ENCODE data around the gene BHMT2. TPM values are rescaled to one million over a fixed set of nuclear protein-coding genes. Genes with fewer than 3 reads are reported as not detected.

The BHMT2 gene
- total RNA-seq, 1 donor from 2014 or later = not detected

DNA sequence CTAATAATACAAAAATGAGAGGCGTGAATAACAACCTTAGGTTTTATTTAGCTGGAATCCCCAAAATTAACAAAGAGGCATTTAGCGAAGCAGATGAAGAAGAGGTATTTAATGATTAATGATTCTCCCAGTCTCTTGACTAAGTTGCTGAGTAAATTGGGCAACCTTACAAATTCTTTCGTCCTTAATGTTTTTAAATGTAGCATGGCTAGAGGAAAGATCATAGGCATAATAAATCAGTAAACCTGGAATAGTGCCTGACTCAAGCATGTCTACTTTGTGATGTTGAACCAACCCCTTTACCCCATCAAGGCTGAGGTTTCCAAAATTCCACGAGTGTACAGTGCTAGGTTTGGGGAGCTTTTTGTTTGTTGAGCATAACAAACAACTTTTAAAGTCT is 49.9 kb downstream of the BHMT2 start:
- H3K27me3 Mint-ChIP-seq (ENCODE audit: insufficient read depth, low read depth) = peaks cover 2% of the 10 kb centered on the region
- H3K27ac ChIP-seq = no peak overlapping the region
- H2AFZ ChIP-seq (replicated peaks) = no peak overlapping the region
- no peaks in the 10 kb centered on the region for H3K79me2 ChIP-seq (ENCODE audit: low read depth)
- H3K4me3 Mint-ChIP-seq = no peak overlapping the region
- H3F3A ChIP-seq (ENCODE audit: low read depth) = no peaks in the 10 kb centered on the region
- no peaks in the 10 kb centered on the region for H3K9me3 ChIP-seq (ENCODE audit: low read depth)
- peaks cover 6% of the 10 kb centered on the region for H3K27me3 ChIP-seq
- TF ChIP-seq EZH2 (IDR thresholded peaks at IDR 0.05) (no peak), EZH2phosphoT487 (IDR thresholded peaks at IDR 0.05) (no peak)
- TF ChIP-seq, protein P1, sequence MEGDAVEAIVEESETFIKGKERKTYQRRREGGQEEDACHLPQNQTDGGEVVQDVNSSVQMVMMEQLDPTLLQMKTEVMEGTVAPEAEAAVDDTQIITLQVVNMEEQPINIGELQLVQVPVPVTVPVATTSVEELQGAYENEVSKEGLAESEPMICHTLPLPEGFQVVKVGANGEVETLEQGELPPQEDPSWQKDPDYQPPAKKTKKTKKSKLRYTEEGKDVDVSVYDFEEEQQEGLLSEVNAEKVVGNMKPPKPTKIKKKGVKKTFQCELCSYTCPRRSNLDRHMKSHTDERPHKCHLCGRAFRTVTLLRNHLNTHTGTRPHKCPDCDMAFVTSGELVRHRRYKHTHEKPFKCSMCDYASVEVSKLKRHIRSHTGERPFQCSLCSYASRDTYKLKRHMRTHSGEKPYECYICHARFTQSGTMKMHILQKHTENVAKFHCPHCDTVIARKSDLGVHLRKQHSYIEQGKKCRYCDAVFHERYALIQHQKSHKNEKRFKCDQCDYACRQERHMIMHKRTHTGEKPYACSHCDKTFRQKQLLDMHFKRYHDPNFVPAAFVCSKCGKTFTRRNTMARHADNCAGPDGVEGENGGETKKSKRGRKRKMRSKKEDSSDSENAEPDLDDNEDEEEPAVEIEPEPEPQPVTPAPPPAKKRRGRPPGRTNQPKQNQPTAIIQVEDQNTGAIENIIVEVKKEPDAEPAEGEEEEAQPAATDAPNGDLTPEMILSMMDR (IDR thresholded peaks at IDR 0.05) = no peak
- H3K4me1 Mint-ChIP-seq = peaks cover 2% of the 10 kb centered on the region
- no peak overlapping the region for H3K9ac ChIP-seq
- H3K36me3 ChIP-seq = no peaks in the 10 kb centered on the region
- H3K36me3 Mint-ChIP-seq = no peaks in the 10 kb centered on the region
- no peak overlapping the region for H3K4me2 ChIP-seq
- no peak overlapping the region for H3K27ac Mint-ChIP-seq
- no peaks in the 10 kb centered on the region for H3K4me1 ChIP-seq
- H3K9me3 Mint-ChIP-seq = no peaks in the 10 kb centered on the region
- no peak for DNase-seq (ENCODE audit: low spot score)
- H3K4me3 ChIP-seq = no peak overlapping the region
- no peaks in the 10 kb centered on the region for H4K20me1 ChIP-seq (ENCODE audit: low read depth)

- DNase-seq (ENCODE audit: low spot score) = no peak
- no peak overlapping the region for H3K9ac ChIP-seq
- no peak overlapping the region for H3K27ac ChIP-seq
- H3K27me3 Mint-ChIP-seq (ENCODE audit: insufficient read depth, low read depth) = peaks cover 2% of the 10 kb centered on the region
- H3K27me3 ChIP-seq = no peaks in the 10 kb centered on the region
- H3K9me3 Mint-ChIP-seq = no peaks in the 10 kb centered on the region
- no peaks in the 10 kb centered on the region for H3K9me3 ChIP-seq (ENCODE audit: low read depth)
- H3K4me1 Mint-ChIP-seq = no peaks in the 10 kb centered on the region
- no peaks in the 10 kb centered on the region for H3F3A ChIP-seq (ENCODE audit: low read depth)
- H4K20me1 ChIP-seq (ENCODE audit: low read depth) = no peaks in the 10 kb centered on the region
- TF ChIP-seq EZH2 (IDR thresholded peaks at IDR 0.05) (no peak), EZH2phosphoT487 (IDR thresholded peaks at IDR 0.05) (no peak)
- TF ChIP-seq, protein P1 (IDR thresholded peaks at IDR 0.05) = no peak
- H3K4me1 ChIP-seq = no peaks in the 10 kb centered on the region
- H3K79me2 ChIP-seq (ENCODE audit: low read depth) = no peaks in the 10 kb centered on the region
- H3K4me2 ChIP-seq = no peak overlapping the region
- H3K4me3 ChIP-seq = no peak overlapping the region
- no peaks in the 10 kb centered on the region for H3K36me3 Mint-ChIP-seq
- H2AFZ ChIP-seq (replicated peaks) = no peak overlapping the region
- no peak overlapping the region for H3K27ac Mint-ChIP-seq
- H3K36me3 ChIP-seq = no peaks in the 10 kb centered on the region
- H3K4me3 Mint-ChIP-seq = no peak overlapping the region
Measured at GRCh38 chr5:79120221-79120620, 50.7 kb downstream of the BHMT2 start.

DNA sequence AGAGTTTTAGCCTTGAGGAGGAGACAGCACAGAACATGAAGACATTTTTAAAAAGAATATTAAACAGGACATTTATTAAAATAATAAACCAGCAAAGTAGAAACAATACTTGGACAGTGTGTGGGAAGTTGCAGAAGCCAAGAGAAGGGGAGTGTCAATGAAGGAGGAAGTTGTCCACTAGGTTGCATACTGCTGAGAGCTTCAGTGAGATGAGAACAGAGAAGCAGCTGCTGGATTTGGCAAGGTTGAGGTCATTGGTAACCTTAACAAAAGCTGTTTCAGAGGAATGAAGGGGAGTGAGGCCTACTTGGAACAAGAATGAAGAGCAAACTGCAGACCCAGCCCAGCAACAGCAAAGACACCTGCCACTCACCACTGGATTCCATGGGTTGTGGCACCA is 53.4 kb downstream of the BHMT2 start:
- H3K9me3 Mint-ChIP-seq = no peaks in the 10 kb centered on the region
- no peaks in the 10 kb centered on the region for H3F3A ChIP-seq (ENCODE audit: low read depth)
- H3K4me2 ChIP-seq = no peak overlapping the region
- no peak overlapping the region for H3K4me3 Mint-ChIP-seq
- TF ChIP-seq EZH2phosphoT487 (IDR thresholded peaks at IDR 0.05) = no peak
- TF ChIP-seq EZH2 (IDR thresholded peaks at IDR 0.05) = no peak
- TF ChIP-seq, protein P1 (IDR thresholded peaks at IDR 0.05) = no peak
- no peak for DNase-seq (ENCODE audit: low spot score)
- H3K79me2 ChIP-seq (ENCODE audit: low read depth) = no peaks in the 10 kb centered on the region
- H3K4me1 ChIP-seq = no peaks in the 10 kb centered on the region
- no peaks in the 10 kb centered on the region for H3K36me3 Mint-ChIP-seq
- H3K9me3 ChIP-seq (ENCODE audit: low read depth) = no peaks in the 10 kb centered on the region
- H3K9ac ChIP-seq = no peak overlapping the region
- H3K36me3 ChIP-seq = no peaks in the 10 kb centered on the region
- no peaks in the 10 kb centered on the region for H4K20me1 ChIP-seq (ENCODE audit: low read depth)
- no peak overlapping the region for H3K27ac ChIP-seq
- H3K4me1 Mint-ChIP-seq = no peaks in the 10 kb centered on the region
- H3K27ac Mint-ChIP-seq = no peak overlapping the region
- H3K27me3 ChIP-seq = no peaks in the 10 kb centered on the region
- H3K27me3 Mint-ChIP-seq (ENCODE audit: insufficient read depth, low read depth) = peaks cover 2% of the 10 kb centered on the region
- H3K4me3 ChIP-seq = no peak overlapping the region
- no peak overlapping the region for H2AFZ ChIP-seq (replicated peaks)
